K562 (cell line): ENCODE data around the gene SYNJ2.

Source experiments
- BHLHE40 ChIP-seq: IDR thresholded peaks from 2 replicates; pipeline ENCODE4 v1.6.1; 2011; ENCODE audit warnings: low read length, improper control_type of control experiment
- NR2C1 ChIP-seq, 2 experiments: fragments of 450-650 bp; IDR thresholded peaks; 2 replicates each; pipeline ENCODE4 v1.6.1; 2017; ENCODE audit warnings: mild to moderate bottlenecking in 2 of 2, antibody characterized with exemption in 1 of 2, inconsistent platforms in 1 of 2, missing compliant biosample characterization in 1 of 2, missing genetic modification characterization in 1 of 2
- PBX2 ChIP-seq, 2 experiments: IDR thresholded peaks in 1 of 2; conservative IDR thresholded peaks in 1 of 2; 2 replicates each; pipeline ENCODE4 v1.6.1; 2016; ENCODE audit warnings: low read depth in 2 of 2, mild to moderate bottlenecking in 1 of 2, missing compliant biosample characterization in 1 of 2, missing genetic modification characterization in 1 of 2, moderate library complexity in 1 of 2
- PCBP2 ChIP-seq: fragments of 200-400 bp; formaldehyde crosslinking; IDR thresholded peaks from 2 replicates; pipeline ENCODE4 v1.6.1; 2018; ENCODE audit warnings: low read length, low read depth, mild to moderate bottlenecking, moderate library complexity; ENCODE audit not compliant: poor library complexity, severe bottlenecking
- POLR2A ChIP-seq: fragments of 450-650 bp; conservative IDR thresholded peaks from 2 replicates; pipeline ENCODE4 v1.6.1; 2016
- POLR2AphosphoS5 ChIP-seq: IDR thresholded peaks from 2 replicates; pipeline ENCODE4 v1.6.1; 2011; ENCODE audit warnings: mild to moderate bottlenecking, low read depth, low read length, moderate library complexity; ENCODE audit not compliant: control insufficient read depth, insufficient read depth
- RAD51 ChIP-seq: fragments of 450-650 bp; IDR thresholded peaks from 2 replicates; pipeline ENCODE4 v1.7.1; 2016; ENCODE audit warnings: low read depth, mild to moderate bottlenecking, borderline replicate concordance
- RBFOX2 ChIP-seq: fragments of 200-400 bp; formaldehyde crosslinking; IDR thresholded peaks from 2 replicates; pipeline ENCODE4 v1.6.1; 2017; ENCODE audit warnings: low read depth, mild to moderate bottlenecking, low read length, moderate library complexity
- SMAD4 ChIP-seq: fragments of 250-450 bp; sonication (Bioruptor Pico); conservative IDR thresholded peaks from 2 replicates; pipeline ENCODE4 v1.8.0; 2021; ENCODE audit warnings: inconsistent platforms, mild to moderate bottlenecking, moderate library complexity
- SRF ChIP-seq, 2 experiments: fragments of 250-450, 450-650 bp in 1 of 2; sonication (Bioruptor Pico) in 1 of 2; sonication (generic) in 1 of 2; formaldehyde crosslinking; IDR thresholded peaks; 2 replicates each; pipeline versions ENCODE4 v1.5.0 to v1.5.1; 2020 to 2022; ENCODE audit warnings: mild to moderate bottlenecking in 1 of 2, missing genetic modification reagents in 1 of 2
- STAT6 ChIP-seq: sonication (generic); formaldehyde crosslinking; IDR thresholded peaks from 2 replicates; pipeline ENCODE4 v1.8.1; 2023; ENCODE audit warnings: mild to moderate bottlenecking, missing genetic modification reagents
- TFE3 ChIP-seq: fragments of 450-650 bp; formaldehyde crosslinking; IDR thresholded peaks from 2 replicates; pipeline ENCODE4 v1.4.0; 2020; ENCODE audit warnings: mild to moderate bottlenecking, mixed read lengths
- YBX1 ChIP-seq: fragments of 450-650 bp; IDR thresholded peaks from 2 replicates; pipeline ENCODE4 v1.7.1; 2016; ENCODE audit warnings: mild to moderate bottlenecking

- no peak for TF ChIP-seq YBX1
- TF ChIP-seq NR2C1 (IDR thresholded peaks at IDR 0.05): no peak
- peak; percentile 21; the same call in 1 of the 2 replicates for TF ChIP-seq NR2C1 (tag; IDR thresholded peaks at IDR 0.05)
- no peak for TF ChIP-seq SRF (CRISPR knock-in tag; IDR thresholded peaks at IDR 0.05)
- TF ChIP-seq POLR2AphosphoS5: no peak
- TF ChIP-seq POLR2A: no peak
- TF ChIP-seq TFE3 (CRISPR knock-in tag): no peak
- TF ChIP-seq RAD51: no peak
- no peak for TF ChIP-seq PBX2 (CRISPR knock-in tag; IDR thresholded peaks at IDR 0.05; ENCODE audit: low read depth)
- TF ChIP-seq PBX2 (tag; conservative IDR thresholded peaks at IDR 0.05; ENCODE audit: low read depth): no peak
- no peak for TF ChIP-seq STAT6
- TF ChIP-seq BHLHE40: no peak
- TF ChIP-seq SMAD4: no peak
- TF ChIP-seq RBFOX2: no peak
- TF ChIP-seq PCBP2: no peak
Measured at GRCh38 chr6:157984686-157985225, 3.1 kb downstream of the SYNJ2 start.
